Chondrocyte (in vitro differentiated cells): Measurements from ENCODE around the gene DGUOK. TPM values are rescaled to one million over a fixed set of nuclear protein-coding genes. Genes with fewer than 3 reads are reported as not detected.
A peak's percentile ranks its signal among the peaks of the same experiment; 100 is the strongest.

ENCODE experiments used
- DNase-seq: peaks from one replicate; pipeline ENCODE4 v3.0.0; 2021; ENCODE audit warnings: mixed read lengths, low spot score
- H3K27ac Mint-ChIP-seq: one replicate; pipeline ENCODE4 v1.8.0; 2021; ENCODE audit warnings: mild to moderate bottlenecking, moderate library complexity, mixed read lengths; ENCODE audit not compliant: unreplicated experiment
- H3K27me3 Mint-ChIP-seq: 2 replicates; pipeline ENCODE4 v1.8.0; 2021; ENCODE audit warnings: low read depth, mixed read lengths
- H3K36me3 Mint-ChIP-seq: 2 replicates; pipeline ENCODE4 v1.8.0; 2021; ENCODE audit warnings: low read depth, mixed read lengths
- H3K4me1 Mint-ChIP-seq: 2 replicates; pipeline ENCODE4 v1.8.0; 2021; ENCODE audit warnings: low read depth, mild to moderate bottlenecking, mixed read lengths
- H3K4me3 Mint-ChIP-seq: one replicate; pipeline ENCODE4 v1.8.0; 2021; ENCODE audit warnings: mild to moderate bottlenecking, moderate library complexity, mixed read lengths; ENCODE audit not compliant: unreplicated experiment
- H3K9me3 Mint-ChIP-seq: 2 replicates; pipeline ENCODE4 v1.8.0; 2021; ENCODE audit warnings: low read depth, mixed read lengths
- CTCF ChIP-seq: fragments of 200-600 bp; sonication (generic); IDR thresholded peaks from 2 replicates; pipeline ENCODE4 v1.5.0; 2021; ENCODE audit warnings: antibody characterized with exemption, mild to moderate bottlenecking, moderate library complexity
- total RNA-seq: library from RNA; stranded (reverse); gene quantifications from 3 replicates; pipeline ENCODE4 v1.2.1, GENCODE V29; 2021

DGUOK gene
- total RNA-seq, 1 donor from 2014 or later, result 60.8 TPM

- no peak for DNase-seq
- peaks cover 34% of the 10 kb centered on the region for H3K4me1 Mint-ChIP-seq
- no peaks in the 10 kb centered on the region for H3K27me3 Mint-ChIP-seq
- H3K27ac Mint-ChIP-seq, result no peak overlapping the region
- TF ChIP-seq CTCF, result no peak
- H3K9me3 Mint-ChIP-seq, result no peaks in the 10 kb centered on the region
- H3K36me3 Mint-ChIP-seq, result peaks cover 4% of the 10 kb centered on the region
- H3K4me3 Mint-ChIP-seq, result no peak overlapping the region
Measured at GRCh38 chr2:73925033-73925704, 1.5 kb upstream of the DGUOK start.

DNA sequence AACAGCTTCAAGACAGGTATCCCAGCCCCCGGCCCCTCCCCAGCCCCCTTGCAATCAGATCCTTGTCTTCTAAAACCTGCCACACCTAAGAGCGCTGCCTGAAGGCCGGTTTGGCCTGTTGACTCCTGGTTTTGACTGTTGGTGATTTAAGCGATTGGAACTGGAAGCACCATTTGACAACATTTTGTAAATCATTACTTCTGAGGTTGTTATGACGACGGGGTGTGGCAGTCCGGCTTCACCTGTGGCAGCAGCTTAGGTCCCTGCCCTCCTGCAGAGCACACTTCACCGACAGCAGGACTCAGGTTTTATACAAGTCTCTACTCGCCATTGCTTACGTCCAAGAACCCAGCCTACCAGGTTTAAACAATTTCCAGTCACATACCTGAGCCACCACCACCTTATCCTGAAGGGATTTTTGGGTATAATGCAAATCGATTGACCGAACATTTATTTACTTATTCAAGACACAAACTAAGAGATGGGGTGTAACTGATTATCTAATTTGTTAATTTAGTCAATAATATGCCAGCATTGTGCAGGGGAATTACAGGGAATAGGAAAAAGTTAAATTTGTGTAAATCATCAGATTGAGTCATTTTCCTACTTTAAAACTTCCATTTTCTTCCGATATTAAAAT is 707 bp upstream of the DGUOK start:
- no peak for TF ChIP-seq CTCF
- peaks cover 3% of the 10 kb centered on the region for H3K36me3 Mint-ChIP-seq
- H3K4me3 Mint-ChIP-seq, result peak overlapping the region; percentile 88
- H3K27ac Mint-ChIP-seq, result peak overlapping the region; percentile 62
- H3K27me3 Mint-ChIP-seq, result no peaks in the 10 kb centered on the region
- peaks cover 35% of the 10 kb centered on the region for H3K4me1 Mint-ChIP-seq
- H3K9me3 Mint-ChIP-seq, result no peaks in the 10 kb centered on the region
- no peak for DNase-seq

- Mint-ChIP-seq H3K4me1 (peaks cover 47% of the 10 kb centered on the region), H3K27ac (peak overlapping the region; percentile 99), H3K9me3 (no peaks in the 10 kb centered on the region), H3K36me3 (peaks cover 7% of the 10 kb centered on the region), H3K4me3 (peak overlapping the region; percentile 88), H3K27me3 (no peaks in the 10 kb centered on the region)
- no peak for DNase-seq
- TF ChIP-seq CTCF, result no peak
Measured at GRCh38 chr2:73927344-73927743, 664 bp downstream of the DGUOK start.

DNA sequence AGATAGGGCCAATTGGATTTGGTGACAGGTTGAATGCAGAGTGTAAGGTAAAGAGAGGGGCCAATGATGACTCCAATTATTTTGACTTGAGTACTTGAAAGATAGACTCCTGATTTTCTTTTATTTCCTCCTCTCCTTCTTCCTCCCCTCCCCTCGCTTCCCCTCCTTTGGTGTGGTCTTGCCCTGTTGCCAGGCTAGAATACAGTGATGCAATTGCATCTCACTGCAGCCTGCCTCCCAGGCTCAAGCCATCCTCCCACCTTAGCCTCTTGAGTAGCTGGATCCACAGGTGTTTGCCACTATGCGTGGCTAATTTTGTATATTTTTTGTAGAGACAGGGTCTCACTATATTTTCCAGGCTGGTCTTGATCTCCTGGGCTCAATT is 2.3 kb downstream of the DGUOK start:
- Mint-ChIP-seq H3K4me3 (no peak overlapping the region), H3K36me3 (peaks cover 10% of the 10 kb centered on the region), H3K27me3 (no peaks in the 10 kb centered on the region), H3K4me1 (peaks cover 59% of the 10 kb centered on the region), H3K9me3 (no peaks in the 10 kb centered on the region), H3K27ac (peak overlapping the region; percentile 23)
- DNase-seq, result no peak
- no peak for TF ChIP-seq CTCF

DNA sequence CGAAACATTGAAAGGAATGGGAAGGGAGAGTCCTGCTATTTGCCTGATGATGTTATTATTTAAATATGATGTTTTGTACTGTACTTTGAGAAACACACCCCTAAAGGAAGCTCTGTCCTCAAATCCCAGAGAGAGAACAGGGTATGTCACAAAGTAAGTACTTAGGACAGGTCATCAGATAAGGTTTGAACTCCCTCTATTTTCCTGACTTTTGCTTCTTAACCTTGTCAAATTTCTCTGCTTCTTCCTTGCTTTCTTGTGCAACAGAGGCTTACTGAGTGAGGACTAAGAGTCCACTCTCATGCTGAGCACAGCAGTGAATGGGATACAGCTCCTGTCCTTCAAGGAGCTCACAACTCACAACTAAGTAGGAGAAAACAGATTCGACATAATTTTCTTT is 3.7 kb downstream of the DGUOK start:
- TF ChIP-seq CTCF, result no peak
- Mint-ChIP-seq H3K9me3 (no peaks in the 10 kb centered on the region), H3K4me3 (no peak overlapping the region), H3K36me3 (peaks cover 10% of the 10 kb centered on the region), H3K27me3 (no peaks in the 10 kb centered on the region), H3K4me1 (peaks cover 59% of the 10 kb centered on the region), H3K27ac (no peak overlapping the region)
- no peak for DNase-seq
